NT2/D1 (cell line): Measurements from ENCODE around the gene ERICH3.

Experiments used
- DNase-seq: peaks from one replicate; pipeline ENCODE4 v3.0.0-alpha.2; 2011; ENCODE audit warnings: low read depth, low spot score
- H3K27me3 ChIP-seq: 2 replicates; pipeline ENCODE4 v1.6.0; 2011; ENCODE audit warnings: mild to moderate bottlenecking; ENCODE audit not compliant: insufficient read length, insufficient read depth
- H3K36me3 ChIP-seq: 2 replicates; pipeline ENCODE4 v1.6.1; 2011; ENCODE audit warnings: mild to moderate bottlenecking, low read length, mixed read lengths; ENCODE audit not compliant: insufficient read depth, insufficient read length
- H3K4me1 ChIP-seq: 2 replicates; pipeline ENCODE4 v1.5.1; 2011; ENCODE audit not compliant: insufficient read depth, insufficient read length
- H3K4me3 ChIP-seq: 2 replicates; pipeline ENCODE4 v1.5.1; 2011; ENCODE audit warnings: low read depth; ENCODE audit not compliant: insufficient read length
- H3K9ac ChIP-seq: 2 replicates; pipeline ENCODE4 v1.6.0; 2011; ENCODE audit warnings: low read depth; ENCODE audit not compliant: insufficient read length
- H3K9me3 ChIP-seq: 2 replicates; pipeline ENCODE4 v1.5.1; 2011; ENCODE audit warnings: mild to moderate bottlenecking, low read length; ENCODE audit not compliant: insufficient read depth
- SUZ12 ChIP-seq: IDR thresholded peaks from 2 replicates; pipeline ENCODE4 v1.6.1; 2011; ENCODE audit not compliant: insufficient read length, insufficient read depth; ENCODE audit errors: extremely low read depth
- YY1 ChIP-seq: IDR thresholded peaks from 2 replicates; pipeline ENCODE4 v1.6.1; 2011; ENCODE audit not compliant: insufficient read length, insufficient read depth
- ZNF274 ChIP-seq: IDR thresholded peaks from 2 replicates; pipeline ENCODE4 v1.6.1; 2011; ENCODE audit warnings: mild to moderate bottlenecking, low read depth, low read length

ERICH3 gene

GRCh38 chr1:74571493-74571800 is 102.1 kb downstream of the ERICH3 start:
- Histone ChIP-seq H3K36me3 (no peaks in the 10 kb centered on the region), H3K4me1 (no peaks in the 10 kb centered on the region), H3K9me3 (no peaks in the 10 kb centered on the region), H3K4me3 (no peak overlapping the region), H3K27me3 (no peaks in the 10 kb centered on the region), H3K9ac (no peak overlapping the region)
- DNase-seq = no peak
- no peak for TF ChIP-seq ZNF274
- TF ChIP-seq YY1 = no peak
- no peak for TF ChIP-seq SUZ12

- H3K4me3 ChIP-seq = no peak overlapping the region
- H3K4me1 ChIP-seq = no peaks in the 10 kb centered on the region
- H3K9me3 ChIP-seq = no peaks in the 10 kb centered on the region
- H3K27me3 ChIP-seq = no peaks in the 10 kb centered on the region
- no peak overlapping the region for H3K9ac ChIP-seq
- H3K36me3 ChIP-seq = no peaks in the 10 kb centered on the region
- TF ChIP-seq ZNF274 = no peak
- no peak for TF ChIP-seq YY1
- TF ChIP-seq SUZ12 = no peak
- DNase-seq = no peak
Observed at GRCh38 chr1:74570797-74571492, 102.6 kb downstream of the ERICH3 start.

- no peaks in the 10 kb centered on the region for H3K9me3 ChIP-seq
- no peak for DNase-seq
- no peaks in the 10 kb centered on the region for H3K4me1 ChIP-seq
- TF ChIP-seq ZNF274 (no peak), SUZ12 (no peak), YY1 (no peak)
- H3K27me3 ChIP-seq = no peaks in the 10 kb centered on the region
- no peaks in the 10 kb centered on the region for H3K36me3 ChIP-seq
- no peak overlapping the region for H3K4me3 ChIP-seq
- no peak overlapping the region for H3K9ac ChIP-seq
Observed at GRCh38 chr1:74549932-74550331, 123.7 kb downstream of the ERICH3 start.

- Histone ChIP-seq H3K9ac (no peak overlapping the region), H3K27me3 (no peaks in the 10 kb centered on the region), H3K36me3 (no peaks in the 10 kb centered on the region), H3K9me3 (no peaks in the 10 kb centered on the region), H3K4me1 (no peaks in the 10 kb centered on the region), H3K4me3 (no peak overlapping the region)
- TF ChIP-seq YY1 (no peak), ZNF274 (no peak), SUZ12 (no peak)
- DNase-seq = no peak
Observed at GRCh38 chr1:74548961-74549750, 124.4 kb downstream of the ERICH3 start.

- no peak for TF ChIP-seq SUZ12
- no peak for DNase-seq
- Histone ChIP-seq H3K9ac (no peak overlapping the region), H3K4me3 (no peak overlapping the region), H3K4me1 (no peaks in the 10 kb centered on the region), H3K36me3 (no peaks in the 10 kb centered on the region), H3K27me3 (no peaks in the 10 kb centered on the region), H3K9me3 (no peaks in the 10 kb centered on the region)
Observed at GRCh38 chr1:74545821-74546220, 127.8 kb downstream of the ERICH3 start.

GRCh38 chr1:74534241-74534640 is 139.4 kb downstream of the ERICH3 start:
- Histone ChIP-seq H3K4me3 (no peak overlapping the region), H3K4me1 (no peaks in the 10 kb centered on the region), H3K27me3 (no peaks in the 10 kb centered on the region), H3K36me3 (no peaks in the 10 kb centered on the region), H3K9ac (no peak overlapping the region), H3K9me3 (no peaks in the 10 kb centered on the region)
- DNase-seq = no peak
- TF ChIP-seq SUZ12 (no peak), ZNF274 (no peak), YY1 (no peak)

- Histone ChIP-seq H3K4me3 (no peak overlapping the region), H3K27me3 (no peaks in the 10 kb centered on the region), H3K4me1 (no peaks in the 10 kb centered on the region), H3K36me3 (no peaks in the 10 kb centered on the region), H3K9ac (no peak overlapping the region), H3K9me3 (no peaks in the 10 kb centered on the region)
- no peak for DNase-seq
- TF ChIP-seq SUZ12 (no peak), YY1 (no peak), ZNF274 (no peak)
Observed at GRCh38 chr1:74531796-74532195, 141.8 kb downstream of the ERICH3 start.
